Activated gamma-delta T cell (primary cell): ENCODE data around the gene JAK1.
"Not testable (repeated sequence)": the region's sequence is repeated elsewhere in the genome, so short reads cannot be mapped to it uniquely, and the experiment has no call there.

Experiments used
- DNase-seq: peaks from one replicate; lab custom pipeline; 2025; lab: John Stamatoyannopoulos, UW

The JAK1 gene

GRCh38 chr1:64839732-64840405, 126.5 kb downstream of the JAK1 start:
- no peak for DNase-seq

- no peak for DNase-seq
Observed at GRCh38 chr1:64839261-64839660, 127.1 kb downstream of the JAK1 start.

- DNase-seq, result no peak
Observed at GRCh38 chr1:64838486-64838885, 127.9 kb downstream of the JAK1 start.

- no peak for DNase-seq
Observed at GRCh38 chr1:64836802-64837201, 129.5 kb downstream of the JAK1 start.

- DNase-seq, result no peak
Observed at GRCh38 chr1:64834734-64835133, 131.6 kb downstream of the JAK1 start.

- DNase-seq, result no peak
Observed at GRCh38 chr1:64830030-64830651, 136.2 kb downstream of the JAK1 start.

GRCh38 chr1:64829411-64830029, 136.8 kb downstream of the JAK1 start:
- no peak for DNase-seq

GRCh38 chr1:64828829-64829228, 137.5 kb downstream of the JAK1 start:
- no peak for DNase-seq

- DNase-seq, result no peak
Observed at GRCh38 chr1:64826991-64827390, 139.4 kb downstream of the JAK1 start.

- DNase-seq, result no peak
Observed at GRCh38 chr1:64823691-64824476, 142.5 kb downstream of the JAK1 start.

- DNase-seq, result no peak
Observed at GRCh38 chr1:64822621-64823020, 143.7 kb downstream of the JAK1 start.

- DNase-seq, result not testable (repeated sequence)
Observed at GRCh38 chr1:64820572-64820971, 145.8 kb downstream of the JAK1 start.

GRCh38 chr1:64817364-64817763, 149.0 kb downstream of the JAK1 start:
- not testable (repeated sequence) for DNase-seq

GRCh38 chr1:64814427-64814826, 151.9 kb downstream of the JAK1 start:
- DNase-seq, result no peak

GRCh38 chr1:64811131-64811530, 155.2 kb downstream of the JAK1 start:
- DNase-seq, result no peak

GRCh38 chr1:64810001-64810400, 156.3 kb downstream of the JAK1 start:
- DNase-seq, result no peak

GRCh38 chr1:64809309-64809708, 157.0 kb downstream of the JAK1 start:
- DNase-seq, result no peak

GRCh38 chr1:64801851-64802523, 164.4 kb downstream of the JAK1 start:
- DNase-seq, result no peak

GRCh38 chr1:64798872-64799271, 167.5 kb downstream of the JAK1 start:
- no peak for DNase-seq

GRCh38 chr1:64790832-64791487, 175.4 kb downstream of the JAK1 start:
- no peak for DNase-seq
